Memory B cell (primary cell): Measurements from ENCODE around the gene TRAPPC2L.
"Not testable (repeated sequence)": the region's sequence is repeated elsewhere in the genome, so short reads cannot be mapped to it uniquely, and the experiment has no call there.

Experiments used
- ATAC-seq: fragments of 150-1000 bp; cut with Tn5 transposase; 2 replicates; pipeline ENCODE4 v1.10.0; 2021; ENCODE audit warnings: low read depth, mild to moderate bottlenecking, moderate library complexity
- DNase-seq, 2 donors: peaks; one replicate each; pipeline ENCODE4 v3.0.0; 2022; ENCODE audit warnings: low spot score in 2 of 2
- H3K27ac Mint-ChIP-seq: one replicate; pipeline ENCODE4 v1.8.0; 2022; ENCODE audit warnings: mild to moderate bottlenecking, moderate library complexity, mixed read lengths
- H3K27me3 Mint-ChIP-seq: one replicate; pipeline ENCODE4 v1.8.0; 2022; ENCODE audit warnings: mixed read lengths
- H3K36me3 Mint-ChIP-seq: one replicate; pipeline ENCODE4 v1.8.0; 2022; ENCODE audit warnings: mild to moderate bottlenecking, mixed read lengths
- H3K4me1 Mint-ChIP-seq: one replicate; pipeline ENCODE4 v1.8.0; 2022; ENCODE audit warnings: mixed read lengths
- H3K4me3 Mint-ChIP-seq: one replicate; pipeline ENCODE4 v1.8.0; 2022; ENCODE audit warnings: mild to moderate bottlenecking, moderate library complexity, mixed read lengths
- H3K9me3 Mint-ChIP-seq: one replicate; pipeline ENCODE4 v1.8.0; 2022; ENCODE audit warnings: mixed read lengths

Gene TRAPPC2L

DNA sequence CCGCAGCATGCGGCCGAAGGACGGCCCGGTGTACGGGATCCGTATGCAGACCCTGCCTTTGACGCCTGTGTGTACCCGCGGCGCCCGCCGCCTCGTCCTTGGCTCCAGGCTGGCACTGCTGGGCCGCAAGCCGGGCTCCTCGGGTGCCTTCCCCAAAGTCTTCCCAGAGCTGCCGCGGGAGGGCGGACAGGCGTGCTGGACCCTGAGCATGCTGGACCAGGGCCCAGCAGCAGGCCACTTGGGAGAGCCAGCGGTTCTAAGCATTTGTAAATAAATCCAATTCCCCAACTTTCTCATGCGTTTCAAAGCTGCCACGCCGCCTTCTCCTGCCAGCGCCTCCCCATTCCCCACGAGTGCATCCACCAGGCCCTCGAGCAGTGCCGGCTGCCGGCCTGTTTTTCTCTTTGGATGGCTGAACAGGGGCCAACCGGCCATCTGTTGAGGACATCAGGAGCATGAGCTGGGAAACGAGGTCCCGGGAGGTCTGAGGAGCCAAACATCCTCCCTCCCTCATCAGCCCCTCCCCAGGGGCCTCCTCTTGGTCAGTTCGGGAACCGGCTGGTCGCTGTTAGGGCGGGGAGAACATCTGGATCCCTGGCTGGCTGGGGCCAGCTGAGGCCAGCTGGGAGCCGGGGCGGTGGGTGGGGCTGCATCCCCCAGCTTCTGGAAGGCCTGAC, 30.1 kb downstream of the TRAPPC2L start:
- no peaks in the 10 kb centered on the region for H3K27me3 Mint-ChIP-seq
- H3K27ac Mint-ChIP-seq, result no peak overlapping the region
- ATAC-seq (no peak), DNase-seq (no peak)
- no peaks in the 10 kb centered on the region for H3K9me3 Mint-ChIP-seq
- no peak overlapping the region for H3K4me3 Mint-ChIP-seq
- peaks cover 26% of the 10 kb centered on the region for H3K36me3 Mint-ChIP-seq
- H3K4me1 Mint-ChIP-seq, result peaks cover 6% of the 10 kb centered on the region

- ATAC-seq (no peak), DNase-seq (no peak)
- Mint-ChIP-seq H3K9me3 (no peaks in the 10 kb centered on the region), H3K4me3 (no peak overlapping the region), H3K36me3 (peaks cover 20% of the 10 kb centered on the region), H3K4me1 (peaks cover under 1% of the 10 kb centered on the region), H3K27ac (no peak overlapping the region), H3K27me3 (no peaks in the 10 kb centered on the region)
Observed at GRCh38 chr16:88888057-88888456, 31.1 kb downstream of the TRAPPC2L start.

- Mint-ChIP-seq H3K36me3 (peaks cover 17% of the 10 kb centered on the region), H3K27me3 (no peaks in the 10 kb centered on the region), H3K27ac (no peak overlapping the region), H3K4me3 (no peak overlapping the region), H3K9me3 (no peaks in the 10 kb centered on the region), H3K4me1 (peaks cover 2% of the 10 kb centered on the region)
- ATAC-seq (no peak), DNase-seq (no peak)
Observed at GRCh38 chr16:88888461-88889387, 31.8 kb downstream of the TRAPPC2L start.

- peaks cover 14% of the 10 kb centered on the region for H3K36me3 Mint-ChIP-seq
- not testable (repeated sequence) for H3K27ac Mint-ChIP-seq
Observed at GRCh38 chr16:88889702-88890352, 32.9 kb downstream of the TRAPPC2L start.

DNA sequence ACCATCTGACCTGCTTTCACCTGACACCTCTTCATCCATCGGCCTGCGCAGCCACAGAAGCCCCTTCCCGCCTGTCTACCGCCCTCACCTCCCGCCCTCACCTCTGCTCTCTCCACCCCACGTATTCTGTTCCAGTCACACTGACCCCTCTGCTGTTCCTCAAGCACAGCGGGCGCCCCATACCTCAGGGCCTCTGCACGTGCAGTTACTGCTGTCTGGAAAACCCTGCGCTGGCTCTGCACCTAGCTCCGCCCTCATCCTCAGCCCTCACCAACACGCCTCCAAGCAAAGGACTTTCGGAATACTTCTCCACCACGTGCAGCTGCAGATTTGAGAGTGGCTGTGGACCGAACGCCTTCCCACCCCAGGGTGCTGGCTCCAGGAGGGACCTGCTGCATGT, 34.2 kb downstream of the TRAPPC2L start:
- H3K9me3 Mint-ChIP-seq, result no peaks in the 10 kb centered on the region
- no peak overlapping the region for H3K4me3 Mint-ChIP-seq
- H3K4me1 Mint-ChIP-seq, result peaks cover 8% of the 10 kb centered on the region
- DNase-seq (no peak), ATAC-seq (no peak)
- H3K27ac Mint-ChIP-seq, result peak overlapping the region; percentile 28
- no peaks in the 10 kb centered on the region for H3K27me3 Mint-ChIP-seq
- H3K36me3 Mint-ChIP-seq, result peaks cover 12% of the 10 kb centered on the region

More at GRCh38 chr16:88889702-88890352, 32.9 kb downstream of the TRAPPC2L start:
- H3K9me3 Mint-ChIP-seq, H3K4me3 Mint-ChIP-seq, H3K27me3 Mint-ChIP-seq, ATAC-seq, H3K4me1 Mint-ChIP-seq, DNase-seq: not testable (repeated sequence)

DNA sequence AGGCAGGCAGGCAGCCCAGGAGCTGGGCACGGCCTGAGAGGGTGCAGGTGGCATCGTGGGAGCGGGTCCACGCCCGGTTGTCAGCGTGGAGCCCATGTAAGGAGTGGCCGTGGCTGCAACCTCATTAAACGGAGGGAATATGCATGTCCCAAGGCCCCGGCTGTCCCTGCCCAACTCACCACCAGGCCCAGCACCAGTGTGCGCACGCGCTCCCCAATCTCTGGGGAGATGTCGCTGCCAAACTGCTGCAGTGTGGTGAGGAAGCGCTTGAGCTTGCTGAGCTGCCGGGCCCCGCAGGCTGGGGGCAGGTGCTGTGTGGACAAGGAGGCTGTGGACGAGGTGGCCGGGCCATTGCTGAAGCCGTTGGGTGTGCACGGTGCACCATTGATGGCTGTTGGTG, 35.1 kb downstream of the TRAPPC2L start:
- DNase-seq (no peak), ATAC-seq (no peak)
- H3K4me3 Mint-ChIP-seq, result no peak overlapping the region
- no peak overlapping the region for H3K27ac Mint-ChIP-seq
- peaks cover 8% of the 10 kb centered on the region for H3K4me1 Mint-ChIP-seq
- peaks cover 12% of the 10 kb centered on the region for H3K36me3 Mint-ChIP-seq
- no peaks in the 10 kb centered on the region for H3K27me3 Mint-ChIP-seq
- no peaks in the 10 kb centered on the region for H3K9me3 Mint-ChIP-seq

- Mint-ChIP-seq H3K27ac (no peak overlapping the region), H3K9me3 (no peaks in the 10 kb centered on the region), H3K4me3 (no peak overlapping the region), H3K27me3 (no peaks in the 10 kb centered on the region), H3K4me1 (peaks cover 8% of the 10 kb centered on the region), H3K36me3 (peaks cover 12% of the 10 kb centered on the region)
- no peak for ATAC-seq
- DNase-seq, result no peak
Observed at GRCh38 chr16:88893127-88893968, 36.4 kb downstream of the TRAPPC2L start.

- DNase-seq, H3K27me3 Mint-ChIP-seq, ATAC-seq, H3K4me1 Mint-ChIP-seq, H3K9me3 Mint-ChIP-seq, H3K4me3 Mint-ChIP-seq: not testable (repeated sequence)
- Mint-ChIP-seq H3K27ac (peak overlapping the region; percentile 18), H3K36me3 (peaks cover 12% of the 10 kb centered on the region)
Observed at GRCh38 chr16:88894266-88894665, 37.3 kb downstream of the TRAPPC2L start.

DNA sequence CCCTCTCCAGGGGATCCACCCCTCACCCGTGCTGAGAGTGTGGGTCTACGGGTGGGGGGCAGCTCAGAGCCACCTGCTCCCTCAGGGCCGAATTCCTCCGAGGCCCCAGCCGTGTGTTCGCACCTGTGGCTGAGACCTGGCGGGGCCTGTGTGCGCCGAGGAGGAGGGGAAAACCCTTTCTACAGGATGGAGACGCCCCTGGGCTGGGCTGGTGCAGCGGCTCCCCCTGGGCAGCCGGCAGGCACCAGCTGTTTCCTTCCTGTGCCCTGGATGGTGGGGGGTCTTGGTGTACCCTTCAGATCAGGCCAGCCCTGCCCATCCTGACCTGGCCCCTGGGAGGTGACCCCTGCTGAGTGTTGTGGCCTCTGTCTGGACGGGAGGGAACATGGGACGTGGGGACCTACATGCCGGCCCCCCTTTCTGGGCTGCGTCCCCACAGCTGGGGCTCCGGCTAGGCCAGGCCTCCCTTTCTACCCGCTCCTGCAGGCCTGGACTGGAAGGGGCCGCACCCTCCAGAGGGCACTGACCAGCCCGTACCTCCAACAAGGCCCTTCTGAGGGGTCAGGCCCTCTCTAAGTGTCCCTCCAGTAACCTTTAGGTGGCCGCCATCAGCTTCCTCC, 37.9 kb downstream of the TRAPPC2L start:
- peaks cover 10% of the 10 kb centered on the region for H3K36me3 Mint-ChIP-seq
- ATAC-seq (peak; percentile 74), DNase-seq (no peak)
- peaks cover 8% of the 10 kb centered on the region for H3K4me1 Mint-ChIP-seq
- H3K27me3 Mint-ChIP-seq, result no peaks in the 10 kb centered on the region
- H3K27ac Mint-ChIP-seq, result peak overlapping the region; percentile 38
- no peak overlapping the region for H3K4me3 Mint-ChIP-seq
- H3K9me3 Mint-ChIP-seq, result no peaks in the 10 kb centered on the region

DNA sequence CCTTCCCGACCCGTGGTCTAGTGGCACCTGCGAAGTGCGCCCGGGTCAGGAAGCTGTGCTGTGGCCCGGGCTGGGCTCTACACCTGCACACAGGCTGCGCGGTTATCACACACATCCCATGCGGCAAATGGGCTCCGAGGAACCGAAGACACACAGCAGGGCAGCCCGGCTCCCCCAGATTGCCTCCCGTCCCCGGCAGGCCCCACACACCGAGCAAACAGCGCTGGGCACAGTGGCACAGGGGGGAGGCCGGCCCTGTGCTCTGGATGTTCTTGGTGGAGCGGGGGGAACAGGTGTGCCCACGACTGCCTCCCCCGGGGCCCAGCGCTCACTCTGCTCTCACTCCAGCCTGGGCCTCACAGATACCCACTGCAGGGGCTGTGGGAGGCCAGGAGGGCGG, 38.4 kb downstream of the TRAPPC2L start:
- H3K9me3 Mint-ChIP-seq, result no peaks in the 10 kb centered on the region
- no peak for DNase-seq
- peaks cover 8% of the 10 kb centered on the region for H3K4me1 Mint-ChIP-seq
- peaks cover 8% of the 10 kb centered on the region for H3K36me3 Mint-ChIP-seq
- H3K27ac Mint-ChIP-seq, result peak overlapping the region; percentile 38
- H3K27me3 Mint-ChIP-seq, result no peaks in the 10 kb centered on the region
- ATAC-seq, result peak; percentile 16
- H3K4me3 Mint-ChIP-seq, result no peak overlapping the region

- H3K4me1 Mint-ChIP-seq, result peaks cover 8% of the 10 kb centered on the region
- H3K27ac Mint-ChIP-seq, result no peak overlapping the region
- no peak for ATAC-seq
- peaks cover 2% of the 10 kb centered on the region for H3K36me3 Mint-ChIP-seq
- no peaks in the 10 kb centered on the region for H3K27me3 Mint-ChIP-seq
- DNase-seq, result no peak
- no peaks in the 10 kb centered on the region for H3K9me3 Mint-ChIP-seq
- no peak overlapping the region for H3K4me3 Mint-ChIP-seq
Observed at GRCh38 chr16:88896238-88897070, 39.5 kb downstream of the TRAPPC2L start.

DNA sequence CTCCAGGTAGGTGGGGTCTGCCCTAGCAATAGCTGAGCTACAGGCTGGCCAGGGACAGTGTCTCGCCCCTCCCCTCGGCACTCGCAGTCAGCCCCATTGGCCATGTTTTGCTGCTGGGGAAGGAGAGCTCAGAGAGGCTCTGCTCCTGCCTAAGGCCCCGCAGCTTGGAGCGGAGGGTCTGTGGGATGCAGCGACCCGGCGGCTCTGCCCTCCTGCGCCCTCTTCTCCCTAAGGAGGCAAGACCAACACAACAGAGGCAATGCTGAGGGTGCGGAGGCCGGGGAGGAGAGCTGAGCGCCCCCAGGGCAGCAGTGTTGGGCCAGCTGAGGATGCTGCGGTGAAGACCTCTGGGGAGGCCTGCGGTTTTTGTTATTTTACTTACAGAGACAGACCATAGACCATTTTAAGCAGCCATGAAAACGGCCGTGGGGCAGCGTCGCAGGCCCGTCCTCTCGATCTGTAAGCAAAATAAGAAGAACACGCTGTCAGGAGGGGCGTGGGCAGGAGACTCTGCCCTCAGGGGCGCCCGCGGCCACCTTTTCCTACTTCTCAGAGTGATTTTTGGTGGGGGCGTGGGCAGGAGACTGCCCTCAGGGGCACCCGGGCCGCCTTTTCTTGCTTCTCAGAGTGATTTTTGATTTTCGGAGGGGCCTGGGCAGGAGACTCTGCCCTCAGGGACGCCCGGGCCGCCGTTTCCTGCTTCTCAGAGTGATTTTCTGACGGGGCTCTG, 40.9 kb downstream of the TRAPPC2L start:
- Mint-ChIP-seq H3K36me3 (no peaks in the 10 kb centered on the region), H3K27me3 (no peaks in the 10 kb centered on the region), H3K27ac (no peak overlapping the region), H3K9me3 (no peaks in the 10 kb centered on the region), H3K4me3 (no peak overlapping the region), H3K4me1 (peaks cover 8% of the 10 kb centered on the region)
- DNase-seq (no peak), ATAC-seq (no peak)
